GM23338 (cell line): ENCODE data around the gene CIDEB.

ENCODE experiments used
- CREB1 ChIP-seq: fragments of 250-450 bp; sonication (Bioruptor Pico); IDR thresholded peaks from 2 replicates; pipeline ENCODE4 v1.5.0; 2020; ENCODE audit warnings: low read depth, mild to moderate bottlenecking, moderate library complexity
- CTCF ChIP-seq, 2 experiments: fragments of 200-600 bp in 1 of 2; sonication (generic) in 1 of 2; conservative IDR thresholded peaks; 2 replicates each; pipeline versions ENCODE4 v1.5.1 to v1.6.1; 2016 to 2017; ENCODE audit warnings: antibody characterized with exemption in 2 of 2, low read depth in 2 of 2, mild to moderate bottlenecking in 2 of 2, moderate library complexity in 1 of 2
- EZH2 ChIP-seq: fragments of 200-600 bp; sonication (generic); IDR thresholded peaks from one replicate; pipeline ENCODE4 v1.8.0; 2017; ENCODE audit warnings: antibody characterized with exemption, mild to moderate bottlenecking, low read depth; ENCODE audit not compliant: unreplicated experiment
- EZH2phosphoT487 ChIP-seq: fragments of 200-600 bp; sonication (generic); IDR thresholded peaks from one replicate; pipeline ENCODE4 v1.8.1; 2018; ENCODE audit warnings: antibody characterized with exemption; ENCODE audit not compliant: unreplicated experiment
- JUNB ChIP-seq: IDR thresholded peaks from one replicate; pipeline ENCODE4 v1.6.1; 2016; ENCODE audit warnings: antibody characterized with exemption; ENCODE audit not compliant: unreplicated experiment
- NANOG ChIP-seq: IDR thresholded peaks from 2 replicates; pipeline ENCODE4 v1.6.1; 2016; ENCODE audit warnings: antibody characterized with exemption, borderline replicate concordance
- POLR2AphosphoS5 ChIP-seq: IDR thresholded peaks from 2 replicates; pipeline ENCODE4 v1.6.1; 2016; ENCODE audit warnings: antibody characterized with exemption, low read depth
- STAT1 ChIP-seq: IDR thresholded peaks from one replicate; pipeline ENCODE4 v1.6.1; 2016; ENCODE audit warnings: antibody characterized with exemption; ENCODE audit not compliant: unreplicated experiment
- ZNF114 ChIP-seq: fragments of 250-450 bp; sonication (Bioruptor Pico); IDR thresholded peaks from 2 replicates; pipeline ENCODE4 v1.5.0; 2020; ENCODE audit warnings: mild to moderate bottlenecking, moderate library complexity
- TF ChIP-seq, protein P1 (sequence below): IDR thresholded peaks from one replicate; pipeline ENCODE4 v1.6.1; 2018; ENCODE audit warnings: antibody characterized with exemption; ENCODE audit not compliant: unreplicated experiment
- TF ChIP-seq, protein P2 (sequence below): IDR thresholded peaks from 2 replicates; pipeline ENCODE4 v1.6.1; 2016; ENCODE audit warnings: antibody characterized with exemption

- TF ChIP-seq CTCF (conservative IDR thresholded peaks at IDR 0.05; ENCODE audit: low read depth in 2 of 2) (no peak), EZH2 (no peak), POLR2AphosphoS5 (no peak), EZH2phosphoT487 (no peak), JUNB (no peak), CREB1 (CRISPR knock-in tag) (no peak), NANOG (no peak), ZNF114 (CRISPR knock-in tag) (no peak), STAT1 (no peak)
- TF ChIP-seq, protein P1, sequence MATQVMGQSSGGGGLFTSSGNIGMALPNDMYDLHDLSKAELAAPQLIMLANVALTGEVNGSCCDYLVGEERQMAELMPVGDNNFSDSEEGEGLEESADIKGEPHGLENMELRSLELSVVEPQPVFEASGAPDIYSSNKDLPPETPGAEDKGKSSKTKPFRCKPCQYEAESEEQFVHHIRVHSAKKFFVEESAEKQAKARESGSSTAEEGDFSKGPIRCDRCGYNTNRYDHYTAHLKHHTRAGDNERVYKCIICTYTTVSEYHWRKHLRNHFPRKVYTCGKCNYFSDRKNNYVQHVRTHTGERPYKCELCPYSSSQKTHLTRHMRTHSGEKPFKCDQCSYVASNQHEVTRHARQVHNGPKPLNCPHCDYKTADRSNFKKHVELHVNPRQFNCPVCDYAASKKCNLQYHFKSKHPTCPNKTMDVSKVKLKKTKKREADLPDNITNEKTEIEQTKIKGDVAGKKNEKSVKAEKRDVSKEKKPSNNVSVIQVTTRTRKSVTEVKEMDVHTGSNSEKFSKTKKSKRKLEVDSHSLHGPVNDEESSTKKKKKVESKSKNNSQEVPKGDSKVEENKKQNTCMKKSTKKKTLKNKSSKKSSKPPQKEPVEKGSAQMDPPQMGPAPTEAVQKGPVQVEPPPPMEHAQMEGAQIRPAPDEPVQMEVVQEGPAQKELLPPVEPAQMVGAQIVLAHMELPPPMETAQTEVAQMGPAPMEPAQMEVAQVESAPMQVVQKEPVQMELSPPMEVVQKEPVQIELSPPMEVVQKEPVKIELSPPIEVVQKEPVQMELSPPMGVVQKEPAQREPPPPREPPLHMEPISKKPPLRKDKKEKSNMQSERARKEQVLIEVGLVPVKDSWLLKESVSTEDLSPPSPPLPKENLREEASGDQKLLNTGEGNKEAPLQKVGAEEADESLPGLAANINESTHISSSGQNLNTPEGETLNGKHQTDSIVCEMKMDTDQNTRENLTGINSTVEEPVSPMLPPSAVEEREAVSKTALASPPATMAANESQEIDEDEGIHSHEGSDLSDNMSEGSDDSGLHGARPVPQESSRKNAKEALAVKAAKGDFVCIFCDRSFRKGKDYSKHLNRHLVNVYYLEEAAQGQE, result no peak
- TF ChIP-seq, protein P2, sequence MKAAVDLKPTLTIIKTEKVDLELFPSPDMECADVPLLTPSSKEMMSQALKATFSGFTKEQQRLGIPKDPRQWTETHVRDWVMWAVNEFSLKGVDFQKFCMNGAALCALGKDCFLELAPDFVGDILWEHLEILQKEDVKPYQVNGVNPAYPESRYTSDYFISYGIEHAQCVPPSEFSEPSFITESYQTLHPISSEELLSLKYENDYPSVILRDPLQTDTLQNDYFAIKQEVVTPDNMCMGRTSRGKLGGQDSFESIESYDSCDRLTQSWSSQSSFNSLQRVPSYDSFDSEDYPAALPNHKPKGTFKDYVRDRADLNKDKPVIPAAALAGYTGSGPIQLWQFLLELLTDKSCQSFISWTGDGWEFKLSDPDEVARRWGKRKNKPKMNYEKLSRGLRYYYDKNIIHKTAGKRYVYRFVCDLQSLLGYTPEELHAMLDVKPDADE, result no peak
Measured at GRCh38 chr14:24281636-24282035, 26.1 kb downstream of the CIDEB start.
